ENCODE measurements around the gene MAPK10.

MAPK10 gene

DNA sequence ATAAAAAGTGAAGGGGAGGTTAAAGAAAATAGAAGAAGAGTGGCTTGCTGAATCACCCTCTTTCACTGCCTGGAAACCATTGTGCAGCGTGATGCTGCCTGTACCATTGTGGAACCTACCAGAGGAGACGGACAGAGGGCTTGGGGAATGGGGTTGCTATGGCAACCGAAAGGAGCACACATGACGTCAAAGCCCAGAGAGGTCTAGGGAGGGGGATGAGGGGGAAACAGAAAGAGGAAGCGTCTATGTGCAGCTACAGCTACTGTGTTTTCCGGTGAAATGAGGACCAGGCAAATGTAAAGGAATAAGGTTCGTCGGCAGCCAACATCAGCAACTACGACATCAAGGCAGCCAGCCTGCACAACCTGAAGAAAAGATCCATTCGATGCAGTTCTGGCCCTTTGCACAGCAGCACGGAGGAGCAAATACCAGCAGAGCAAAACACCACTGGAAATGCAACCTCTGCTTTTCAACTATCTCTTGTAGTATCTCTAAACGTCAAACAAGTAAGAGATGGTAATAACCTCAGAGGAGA lies at the start of gene MAPK10:
MAPK10 (minus strand) TSS at position 110 of the 535 bp plus-strand sequence.
- peak; percentile 98 for DNase-seq (ENCODE audit: low spot score)

- no peak for DNase-seq (ENCODE audit: low spot score)
These were observed 43.7 kb upstream of the MAPK10 start for GRCh38 chr4:86403575-86403974.

DNA sequence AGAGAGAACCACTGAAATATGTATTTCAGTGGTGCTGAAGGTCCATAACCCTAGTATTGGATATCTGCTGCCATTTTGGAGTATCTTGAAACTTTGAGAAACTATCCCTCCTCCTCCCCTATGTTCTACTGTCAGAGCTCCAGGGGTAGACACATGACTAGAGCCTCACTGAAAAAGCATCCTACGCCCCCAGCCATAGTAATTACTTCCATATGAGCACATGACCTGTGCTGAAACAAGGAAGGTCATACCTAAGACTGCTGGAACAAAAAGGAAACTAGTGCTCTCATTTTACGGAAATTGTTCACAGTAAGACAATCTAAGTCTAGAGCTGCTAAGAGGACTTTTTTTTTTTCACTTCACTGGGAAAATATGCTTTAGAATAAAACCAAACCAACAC lies 42.0 kb upstream of the MAPK10 start:
- DNase-seq (ENCODE audit: low spot score), result no peak

GRCh38 chr4:86400216-86400615 lies 40.4 kb upstream of the MAPK10 start:
- DNase-seq (ENCODE audit: low spot score), result no peak

DNA sequence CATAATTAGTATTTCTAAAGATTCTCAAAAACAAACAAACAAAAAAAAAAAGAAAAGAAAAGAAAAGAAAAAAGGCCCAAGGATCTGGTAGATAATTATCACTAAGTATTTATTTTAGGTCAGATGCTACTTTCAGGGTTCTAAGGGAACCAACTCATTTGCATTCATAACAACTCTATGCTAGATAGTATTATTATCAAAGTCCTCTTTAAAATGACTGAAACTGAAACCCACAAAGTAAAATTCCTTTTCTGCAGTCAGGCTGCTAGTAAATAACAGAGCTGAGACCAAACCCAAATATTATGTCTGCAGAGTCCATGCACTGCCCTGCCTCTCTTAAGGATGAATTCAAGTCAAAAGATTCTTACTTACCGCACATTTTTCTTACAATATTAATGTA lies 38.3 kb upstream of the MAPK10 start:
- DNase-seq (ENCODE audit: low spot score), result no peak

- DNase-seq (ENCODE audit: low spot score), result no peak
These were observed 33.9 kb upstream of the MAPK10 start for GRCh38 chr4:86393749-86394148.

- no peak for DNase-seq (ENCODE audit: low spot score)
These were observed 29.8 kb upstream of the MAPK10 start for GRCh38 chr4:86389664-86390063.

DNA sequence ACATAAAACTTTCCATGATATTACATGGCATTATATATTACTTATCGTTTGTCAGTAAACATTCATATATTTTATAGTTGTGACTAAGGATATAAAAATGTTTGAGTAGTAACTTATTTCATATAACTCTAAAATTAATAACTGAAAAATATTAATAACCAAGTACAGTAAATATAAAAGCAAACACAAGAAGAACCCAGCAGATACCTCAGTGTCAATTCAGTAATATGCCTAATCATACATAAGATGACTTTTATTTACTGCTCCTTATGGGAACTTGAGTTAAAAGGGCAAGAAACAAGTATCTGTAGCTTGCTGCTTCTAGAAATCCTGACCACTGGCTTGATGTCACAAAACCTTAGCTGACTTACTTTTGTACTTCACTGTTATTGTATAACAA lies 28.4 kb upstream of the MAPK10 start:
- DNase-seq (ENCODE audit: low spot score), result no peak

GRCh38 chr4:86386817-86387415 lies 27.1 kb upstream of the MAPK10 start:
- peak; percentile 3 for DNase-seq (ENCODE audit: low spot score)

DNA sequence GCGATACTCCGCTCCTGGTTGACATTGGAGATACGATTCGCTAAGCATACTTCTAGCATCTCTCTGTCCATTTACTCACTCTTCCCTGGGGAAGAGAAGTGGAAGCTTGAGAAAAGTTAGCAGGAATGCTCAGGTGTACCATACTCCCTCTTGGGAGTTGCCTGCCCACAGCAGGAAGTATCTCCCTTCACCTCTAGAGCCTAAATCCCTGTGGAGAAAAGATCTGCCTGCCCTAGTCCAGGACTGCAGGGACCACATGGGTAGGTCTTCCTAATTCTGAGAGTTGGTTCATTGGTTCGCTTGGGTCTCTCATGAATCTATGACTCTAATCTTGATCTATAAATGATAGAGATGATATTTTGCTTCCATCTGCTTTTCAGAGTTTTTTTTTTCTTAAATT lies 26.3 kb upstream of the MAPK10 start:
- DNase-seq (ENCODE audit: low spot score), result no peak

GRCh38 chr4:86381431-86381830 lies 21.6 kb upstream of the MAPK10 start:
- no peak for DNase-seq (ENCODE audit: low spot score)

- DNase-seq (ENCODE audit: low spot score), result no peak
These were observed 20.4 kb upstream of the MAPK10 start for GRCh38 chr4:86380181-86380724.

GRCh38 chr4:86376850-86377249 lies 17.0 kb upstream of the MAPK10 start:
- no peak for DNase-seq (ENCODE audit: low spot score)

GRCh38 chr4:86368433-86368832 lies 8.6 kb upstream of the MAPK10 start:
- DNase-seq (ENCODE audit: low spot score), result no peak

GRCh38 chr4:86367577-86367976 lies 7.7 kb upstream of the MAPK10 start:
- DNase-seq (ENCODE audit: low spot score), result no peak

GRCh38 chr4:86366920-86367319 lies 7.1 kb upstream of the MAPK10 start:
- no peak for DNase-seq (ENCODE audit: low spot score)

- DNase-seq (ENCODE audit: low spot score), result no peak
These were observed 2.7 kb upstream of the MAPK10 start for GRCh38 chr4:86362510-86362909.

GRCh38 chr4:86358257-86358656 lies 1.6 kb downstream of the MAPK10 start:
- peak; percentile 70 for DNase-seq (ENCODE audit: low spot score)

- DNase-seq (ENCODE audit: low spot score), result peak; percentile 60
These were observed 2.2 kb downstream of the MAPK10 start for GRCh38 chr4:86357608-86358007.

DNA sequence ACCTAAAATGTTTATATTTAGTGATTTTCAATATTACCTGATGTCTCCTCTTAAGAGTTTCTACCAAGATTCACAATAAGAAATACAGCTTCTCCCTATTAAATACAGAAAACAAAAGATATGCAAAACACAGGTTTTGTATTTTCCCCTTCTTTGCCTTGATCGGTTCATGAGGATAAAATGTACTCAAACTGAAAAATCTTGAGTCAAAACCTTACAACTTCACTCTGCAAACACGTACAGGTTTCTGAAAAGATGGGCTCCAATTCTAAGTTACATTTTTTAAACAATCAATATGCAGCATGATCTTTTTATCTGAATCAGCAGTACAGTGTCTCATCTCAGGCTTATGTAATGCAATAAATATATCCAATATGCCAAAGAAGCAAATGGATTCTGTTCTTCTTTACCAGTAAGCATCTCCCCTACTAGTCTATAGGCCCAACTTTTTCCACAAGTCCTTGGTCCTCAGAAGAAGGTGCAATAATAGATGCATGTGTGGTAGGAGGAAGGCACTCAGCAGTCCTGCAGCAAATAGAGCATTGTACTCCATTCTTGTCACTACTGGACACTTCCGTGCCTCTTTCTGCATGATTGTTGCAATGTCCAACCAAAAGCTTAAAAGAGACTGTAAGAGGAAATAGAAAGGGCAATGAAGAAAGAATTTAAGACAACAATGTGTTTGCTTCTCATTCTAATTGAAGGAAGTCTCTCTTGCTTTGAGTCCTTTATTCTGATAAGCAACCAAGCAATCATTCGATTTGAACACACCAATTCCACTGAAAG lies 3.2 kb downstream of the MAPK10 start:
- peak; percentile 60 for DNase-seq (ENCODE audit: low spot score)

DNA sequence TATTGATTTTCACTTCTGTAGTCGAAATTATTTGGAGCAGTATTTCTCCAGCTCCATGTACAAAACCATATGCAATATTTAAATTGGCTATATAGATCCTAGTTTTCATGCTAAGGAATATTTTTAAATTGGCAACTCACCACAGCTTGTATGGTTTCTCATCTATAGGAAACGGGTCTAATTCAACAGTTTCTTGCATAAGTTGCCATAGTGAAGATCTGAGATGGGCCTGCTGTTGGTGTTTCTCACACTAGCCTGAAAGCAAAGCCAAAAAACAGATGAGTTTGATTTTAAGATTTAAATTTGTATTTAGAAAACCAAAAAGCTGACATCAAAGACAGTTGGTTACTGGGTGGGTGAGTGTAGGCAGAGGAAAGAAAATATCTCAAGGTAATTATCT lies 5.5 kb downstream of the MAPK10 start:
- DNase-seq (ENCODE audit: low spot score), result no peak

GRCh38 chr4:86346320-86346719 lies 13.5 kb downstream of the MAPK10 start:
- DNase-seq (ENCODE audit: low spot score), result no peak

GRCh38 chr4:86344127-86344526 lies 15.7 kb downstream of the MAPK10 start:
- no peak for DNase-seq (ENCODE audit: low spot score)

All from globus pallidus (tissue), 1 donor.